Activated CD4-positive, alpha-beta T cell treated with anti-CD3 and anti-CD28 coated beads, Interleukin-2, amount 10 ng/mL, durations not matched to agents 24 days and 14 days (primary cell): ENCODE data around the gene SLC39A7. TPM values are rescaled to one million over a fixed set of nuclear protein-coding genes. Genes with fewer than 3 reads are reported as not detected.

ENCODE experiments used
- DNase-seq: peaks from one replicate; pipeline ENCODE4 v3.0.0; 2022
- H3K27ac Mint-ChIP-seq: one replicate; pipeline ENCODE4 v1.8.0; 2022; ENCODE audit warnings: mild to moderate bottlenecking, mixed read lengths
- H3K27me3 Mint-ChIP-seq: one replicate; pipeline ENCODE4 v1.8.0; 2022; ENCODE audit warnings: mixed read lengths
- H3K36me3 Mint-ChIP-seq: one replicate; pipeline ENCODE4 v1.8.0; 2022; ENCODE audit warnings: low read depth, mild to moderate bottlenecking, mixed read lengths
- H3K4me1 Mint-ChIP-seq: one replicate; pipeline ENCODE4 v1.8.0; 2021; ENCODE audit warnings: mixed read lengths
- H3K4me3 Mint-ChIP-seq: one replicate; pipeline ENCODE4 v1.8.0; 2022; ENCODE audit warnings: mild to moderate bottlenecking, moderate library complexity, mixed read lengths
- H3K9me3 Mint-ChIP-seq: one replicate; pipeline ENCODE4 v1.8.0; 2021; ENCODE audit warnings: mixed read lengths
- intact Hi-C: fragments of 100-400 bp; cut with micrococcal nuclease; formaldehyde crosslinking; loops from one replicate; pipeline ENCODE4 v1.15.1; 2023
- total RNA-seq: library from RNA; stranded (reverse); gene quantifications from 2 replicates; pipeline ENCODE4 v1.2.3, GENCODE V29; 2022

Gene SLC39A7
- total RNA-seq, 1 donor from 2014 or later: 61.7 TPM

- Mint-ChIP-seq H3K27me3 (no peaks in the 10 kb centered on the region), H3K4me3 (peak overlapping the region; percentile 100), H3K4me1 (peaks cover 68% of the 10 kb centered on the region), H3K27ac (peak overlapping the region; percentile 97), H3K36me3 (peaks cover 58% of the 10 kb centered on the region), H3K9me3 (no peaks in the 10 kb centered on the region)
- DNase-seq: no peak
- intact Hi-C loops: loop anchor here (2.0 to 10.0 kb wide), 4 partner anchors 79 to 1548 kb away; partner anchors contain the start of genes AGPAT1, BAG6, CLIC1 and RNF5
Measured at GRCh38 chr6:33201147-33201545, 479 bp downstream of the SLC39A7 start.

GRCh38 chr6:33201935-33202334 is 1.3 kb downstream of the SLC39A7 start:
- peak overlapping the region; percentile 97 for H3K27ac Mint-ChIP-seq
- H3K9me3 Mint-ChIP-seq: no peaks in the 10 kb centered on the region
- peak overlapping the region; percentile 100 for H3K4me3 Mint-ChIP-seq
- no peaks in the 10 kb centered on the region for H3K27me3 Mint-ChIP-seq
- H3K4me1 Mint-ChIP-seq: peaks cover 72% of the 10 kb centered on the region
- peaks cover 54% of the 10 kb centered on the region for H3K36me3 Mint-ChIP-seq
- intact Hi-C loops: loop anchor here (2.0 to 10.0 kb wide), 4 partner anchors 80 to 1549 kb away; partner anchors contain the start of genes AGPAT1, BAG6, CLIC1 and RNF5
- no peak for DNase-seq

- Mint-ChIP-seq H3K4me1 (peaks cover 66% of the 10 kb centered on the region), H3K4me3 (peak overlapping the region; percentile 100), H3K9me3 (no peaks in the 10 kb centered on the region), H3K27me3 (no peaks in the 10 kb centered on the region), H3K36me3 (peaks cover 48% of the 10 kb centered on the region), H3K27ac (no peak overlapping the region)
- DNase-seq: no peak
- intact Hi-C loops: loop anchor here (5.0 to 10.0 kb wide), 3 partner anchors 80 to 1468 kb away; partner anchors contain the start of genes AGPAT1, CLIC1 and RNF5
Measured at GRCh38 chr6:33202799-33203198, 2.1 kb downstream of the SLC39A7 start.

GRCh38 chr6:33203443-33204164 is 2.9 kb downstream of the SLC39A7 start:
- no peak for DNase-seq
- Mint-ChIP-seq H3K27me3 (no peaks in the 10 kb centered on the region), H3K4me3 (peak overlapping the region; percentile 100), H3K9me3 (no peaks in the 10 kb centered on the region), H3K4me1 (peaks cover 60% of the 10 kb centered on the region), H3K27ac (peak overlapping the region; percentile 23), H3K36me3 (peaks cover 43% of the 10 kb centered on the region)
- intact Hi-C loops: loop anchor here (1.0 to 10.0 kb wide), 6 partner anchors 81 to 1469 kb away; partner anchors contain the start of genes AGPAT1, CLIC1, PSMB8 and RNF5

- H3K4me1 Mint-ChIP-seq: peaks cover 60% of the 10 kb centered on the region
- no peaks in the 10 kb centered on the region for H3K9me3 Mint-ChIP-seq
- DNase-seq: no peak
- no peaks in the 10 kb centered on the region for H3K27me3 Mint-ChIP-seq
- peak overlapping the region; percentile 100 for H3K4me3 Mint-ChIP-seq
- H3K27ac Mint-ChIP-seq: peak overlapping the region; percentile 23
- H3K36me3 Mint-ChIP-seq: peaks cover 43% of the 10 kb centered on the region
- intact Hi-C loops: loop anchor here (1.0 to 10.0 kb wide), 6 partner anchors 82 to 1469 kb away; partner anchors contain the start of genes AGPAT1, CLIC1, PSMB8 and RNF5
Measured at GRCh38 chr6:33204165-33204414, 3.4 kb downstream of the SLC39A7 start.

- Mint-ChIP-seq H3K4me1 (peaks cover 61% of the 10 kb centered on the region), H3K4me3 (peak within 1 kb of the TSS; percentile 100), H3K27me3 (no peaks in the 10 kb centered on the region), H3K27ac (peak within 1 kb of the TSS; percentile 97), H3K9me3 (no peaks in the 10 kb centered on the region), H3K36me3 (peaks cover 47% of the 10 kb centered on the region)
- peak; percentile 97 for DNase-seq
- intact Hi-C loops: loop anchor here (1.0 to 10.0 kb wide), 7 partner anchors 45 to 1470 kb away; partner anchors contain the start of genes AGPAT1, CLIC1, PSMB8 and RNF5
Measured at GRCh38 chr6:33204415-33205190, 3.9 kb downstream of the SLC39A7 start, which contains the start of gene HSD17B8. Gene HSD17B8, plus strand, starts transcription at chr6:33204655. Its CDS starts 14 bp downstream, at chr6:33204669.

- peaks cover 62% of the 10 kb centered on the region for H3K4me1 Mint-ChIP-seq
- H3K4me3 Mint-ChIP-seq: peak overlapping the region; percentile 100
- H3K27ac Mint-ChIP-seq: peak overlapping the region; percentile 97
- peaks cover 52% of the 10 kb centered on the region for H3K36me3 Mint-ChIP-seq
- no peaks in the 10 kb centered on the region for H3K9me3 Mint-ChIP-seq
- H3K27me3 Mint-ChIP-seq: no peaks in the 10 kb centered on the region
- intact Hi-C loops: loop anchor here (1.0 to 10.0 kb wide), 5 partner anchors 44 to 1471 kb away; partner anchors contain the start of genes AGPAT1, CLIC1, PSMB8 and RNF5
- DNase-seq: peak; percentile 74
Measured at GRCh38 chr6:33205191-33206026, 4.7 kb downstream of the SLC39A7 start.

- no peak for DNase-seq
Measured at GRCh38 chr6:33206027-33206863, 5.6 kb downstream of the SLC39A7 start.

GRCh38 chr6:33206864-33207551 is 6.3 kb downstream of the SLC39A7 start:
- no peak for DNase-seq
- Mint-ChIP-seq H3K4me1 (peaks cover 52% of the 10 kb centered on the region), H3K27ac (peak overlapping the region; percentile 96), H3K27me3 (peaks cover 1% of the 10 kb centered on the region), H3K9me3 (no peaks in the 10 kb centered on the region), H3K4me3 (peak overlapping the region; percentile 89), H3K36me3 (peaks cover 47% of the 10 kb centered on the region)
- intact Hi-C loops: loop anchor here (10.0 kb wide), 2 partner anchors 1032 to 1472 kb away; partner anchors contain the start of genes AGPAT1, CLIC1 and RNF5

More at GRCh38 chr6:33206027-33206863, 5.6 kb downstream of the SLC39A7 start:
- no peaks in the 10 kb centered on the region for H3K27me3 Mint-ChIP-seq
- H3K27ac Mint-ChIP-seq: peak overlapping the region; percentile 97
- peaks cover 58% of the 10 kb centered on the region for H3K4me1 Mint-ChIP-seq
- intact Hi-C loops: loop anchor here (10.0 kb wide), 2 partner anchors 1031 to 1471 kb away; partner anchors contain the start of genes AGPAT1, CLIC1 and RNF5
- peaks cover 49% of the 10 kb centered on the region for H3K36me3 Mint-ChIP-seq
- peak overlapping the region; percentile 100 for H3K4me3 Mint-ChIP-seq
- no peaks in the 10 kb centered on the region for H3K9me3 Mint-ChIP-seq

GRCh38 chr6:33207552-33208090 is 7.0 kb downstream of the SLC39A7 start:
- Mint-ChIP-seq H3K27me3 (peaks cover 6% of the 10 kb centered on the region), H3K9me3 (no peaks in the 10 kb centered on the region), H3K4me1 (peaks cover 47% of the 10 kb centered on the region), H3K36me3 (peaks cover 47% of the 10 kb centered on the region), H3K4me3 (peak overlapping the region; percentile 89), H3K27ac (peak overlapping the region; percentile 96)
- intact Hi-C loops: loop anchor here (1.0 to 10.0 kb wide), 3 partner anchors 41 to 1473 kb away; partner anchors contain the start of genes AGPAT1, CLIC1 and RNF5
- DNase-seq: peak; percentile 74

- no peaks in the 10 kb centered on the region for H3K9me3 Mint-ChIP-seq
- H3K4me1 Mint-ChIP-seq: peaks cover 46% of the 10 kb centered on the region
- intact Hi-C loops: loop anchor here (1.0 to 10.0 kb wide), 3 partner anchors 40 to 1474 kb away; partner anchors contain the start of genes AGPAT1, CLIC1 and RNF5
- peaks cover 13% of the 10 kb centered on the region for H3K27me3 Mint-ChIP-seq
- peaks cover 41% of the 10 kb centered on the region for H3K36me3 Mint-ChIP-seq
- H3K4me3 Mint-ChIP-seq: peak within 1 kb of the TSS; percentile 89
- H3K27ac Mint-ChIP-seq: peak within 1 kb of the TSS; percentile 97
- peak; percentile 97 for DNase-seq
Measured at GRCh38 chr6:33208091-33208967, 7.7 kb downstream of the SLC39A7 start, which contains the start of gene RING1. Gene RING1, plus strand, starts transcription at chr6:33208500. Its CDS starts 323 bp downstream, at chr6:33208823.
